IPS DF 6.9 (cell line): ENCODE measurements around the gene CFAP58.

ENCODE experiments used
- DNase-seq: peaks from one replicate; pipeline ENCODE4 v3.0.0-alpha.2; 2013; ENCODE audit warnings: low read depth, low spot score
- H3K27ac ChIP-seq: one replicate; pipeline ENCODE4 v1.5.1; 2013; ENCODE audit warnings: low read length, control low read depth
- H3K27me3 ChIP-seq: 2 replicates; pipeline ENCODE4 v1.6.1; 2013; ENCODE audit warnings: mild to moderate bottlenecking, low read length; ENCODE audit not compliant: control insufficient read depth, insufficient read depth
- H3K36me3 ChIP-seq: 2 replicates; pipeline ENCODE4 v1.6.1; 2013; ENCODE audit warnings: low read length; ENCODE audit not compliant: control insufficient read depth, insufficient read depth
- H3K4me1 ChIP-seq: 2 replicates; pipeline ENCODE4 v1.6.1; 2013; ENCODE audit warnings: low read length; ENCODE audit not compliant: control insufficient read depth, insufficient read depth
- H3K4me3 ChIP-seq: 2 replicates; pipeline ENCODE4 v1.5.1; 2013; ENCODE audit warnings: mild to moderate bottlenecking, low read length
- H3K9me3 ChIP-seq: 2 replicates; pipeline ENCODE4 v1.6.1; 2013; ENCODE audit warnings: low read length, inconsistent platforms; ENCODE audit not compliant: control insufficient read depth, insufficient read depth
- WGBS: extraction: QIAGEN DNeasy Blood & Tissue Kit; methylation state at CpG from one replicate; pipeline ENCODE4 v1.1.7; 2013; ENCODE audit warnings: mixed read lengths, missing lambda C conversion rate; ENCODE audit not compliant: insufficient read length, insufficient coverage; 5-methylcytosine and 5-hydroxymethylcytosine counted together

Gene CFAP58

DNA sequence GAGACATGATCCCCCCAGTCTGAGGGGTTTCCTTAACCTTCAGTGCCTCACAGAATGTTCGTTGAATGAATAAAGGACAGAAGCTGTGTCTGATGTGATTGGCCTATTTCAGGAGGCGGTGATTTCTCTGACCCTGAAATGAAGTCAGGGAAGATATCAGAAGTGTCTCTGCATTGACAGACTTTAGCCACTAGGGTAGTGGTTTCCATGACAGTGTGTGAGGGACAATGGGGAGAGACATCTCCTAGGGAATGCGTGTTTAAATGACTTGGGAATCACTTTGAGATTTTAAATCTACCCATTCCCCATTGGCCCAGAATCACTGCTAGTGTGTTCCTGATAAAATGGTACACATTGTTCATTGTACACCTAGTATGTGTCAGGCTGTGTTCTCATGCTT, 132.0 kb downstream of the CFAP58 start:
- Histone ChIP-seq H3K4me1 (no peaks in the 10 kb centered on the region), H3K4me3 (no peak overlapping the region), H3K9me3 (no peaks in the 10 kb centered on the region), H3K36me3 (no peaks in the 10 kb centered on the region), H3K27me3 (no peaks in the 10 kb centered on the region), H3K27ac (no peak overlapping the region)
- DNase-seq: no peak
- no CpG with 5 or more reads among the region's 3 CpGs for WGBS

DNA sequence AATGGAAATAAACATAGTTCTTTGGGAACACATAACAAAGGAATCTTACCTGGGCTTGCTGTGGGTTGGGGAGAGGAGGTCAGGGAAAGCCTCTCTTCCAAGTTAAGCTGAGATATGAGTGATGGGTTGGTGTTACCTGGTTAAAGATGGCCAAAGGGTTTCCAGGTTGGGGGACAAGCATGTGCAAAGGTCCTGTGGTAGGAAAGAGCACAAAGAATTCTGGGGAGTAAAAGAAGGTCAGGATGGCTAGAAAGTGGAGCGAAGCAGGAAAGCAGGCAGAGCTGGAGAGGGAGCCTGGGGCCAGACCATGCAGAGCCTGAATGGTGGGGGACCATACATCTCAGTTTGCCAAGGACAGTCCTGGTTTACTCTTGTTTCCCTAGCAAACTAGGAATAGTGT, 133.2 kb downstream of the CFAP58 start:
- no peaks in the 10 kb centered on the region for H3K36me3 ChIP-seq
- WGBS: no CpG with 5 or more reads among the region's 1 CpG
- no peaks in the 10 kb centered on the region for H3K9me3 ChIP-seq
- H3K27me3 ChIP-seq: no peaks in the 10 kb centered on the region
- no peak for DNase-seq
- no peaks in the 10 kb centered on the region for H3K4me1 ChIP-seq
- H3K4me3 ChIP-seq: no peak overlapping the region
- H3K27ac ChIP-seq: no peak overlapping the region

DNA sequence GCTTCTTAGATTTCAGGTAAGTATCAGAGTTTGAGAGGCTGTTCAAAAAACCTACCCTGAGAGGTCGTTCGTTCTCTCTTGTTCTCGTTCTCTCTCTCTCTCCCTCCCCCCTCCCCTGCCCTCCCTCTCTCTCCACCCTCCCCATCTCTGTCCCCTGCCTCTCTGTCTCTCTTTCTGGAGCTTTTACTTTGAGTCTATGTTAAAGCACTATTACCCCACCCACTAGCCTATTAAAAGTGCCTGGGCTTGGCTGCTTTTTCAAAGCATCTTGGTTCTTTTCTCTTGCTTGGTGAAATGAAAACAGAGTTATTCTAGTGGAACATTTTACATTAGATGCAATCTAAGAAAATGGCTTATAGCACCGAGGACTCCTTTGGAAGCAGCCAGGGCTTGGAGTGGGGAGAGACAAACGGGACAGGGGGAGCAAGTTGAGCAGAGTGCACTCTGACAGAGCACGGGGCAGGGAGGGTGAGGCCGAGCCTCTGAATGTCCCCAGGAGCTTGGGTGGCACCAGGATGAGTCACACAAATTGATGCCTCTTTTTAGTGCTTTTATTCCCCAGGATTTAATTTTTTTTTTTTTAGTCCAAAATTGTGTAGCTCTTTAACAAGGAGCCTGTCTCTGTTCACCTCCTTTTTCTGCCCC, 134.3 kb downstream of the CFAP58 start:
- Histone ChIP-seq H3K4me3 (no peak overlapping the region), H3K27me3 (no peaks in the 10 kb centered on the region), H3K27ac (no peak overlapping the region), H3K4me1 (no peaks in the 10 kb centered on the region), H3K36me3 (no peaks in the 10 kb centered on the region), H3K9me3 (no peaks in the 10 kb centered on the region)
- no peak for DNase-seq
- no CpG with 5 or more reads among the region's 7 CpGs for WGBS

DNA sequence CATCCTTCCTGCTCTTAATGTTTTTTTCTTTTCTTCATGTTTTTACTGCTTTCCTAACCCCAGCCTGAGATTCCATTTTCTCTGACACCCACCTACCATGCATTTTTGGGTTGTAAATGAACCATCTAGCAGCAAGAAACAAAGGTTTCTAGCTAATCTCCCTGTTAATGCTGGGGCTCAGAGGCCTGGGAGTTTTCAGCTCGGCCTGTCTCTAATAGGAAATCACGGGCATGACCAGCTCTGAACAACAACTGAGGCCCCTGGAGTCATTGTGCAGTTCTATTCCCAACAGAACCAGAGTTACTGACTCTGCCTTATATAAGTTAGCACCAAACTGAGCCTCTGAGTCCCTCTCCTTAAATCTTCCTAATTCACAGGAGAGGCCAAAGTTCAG, 134.8 kb downstream of the CFAP58 start:
- WGBS: no CpG with 5 or more reads among the region's 2 CpGs
- Histone ChIP-seq H3K27me3 (no peaks in the 10 kb centered on the region), H3K36me3 (no peaks in the 10 kb centered on the region), H3K4me3 (no peak overlapping the region), H3K4me1 (no peaks in the 10 kb centered on the region), H3K27ac (no peak overlapping the region), H3K9me3 (no peaks in the 10 kb centered on the region)
- DNase-seq: no peak

DNA sequence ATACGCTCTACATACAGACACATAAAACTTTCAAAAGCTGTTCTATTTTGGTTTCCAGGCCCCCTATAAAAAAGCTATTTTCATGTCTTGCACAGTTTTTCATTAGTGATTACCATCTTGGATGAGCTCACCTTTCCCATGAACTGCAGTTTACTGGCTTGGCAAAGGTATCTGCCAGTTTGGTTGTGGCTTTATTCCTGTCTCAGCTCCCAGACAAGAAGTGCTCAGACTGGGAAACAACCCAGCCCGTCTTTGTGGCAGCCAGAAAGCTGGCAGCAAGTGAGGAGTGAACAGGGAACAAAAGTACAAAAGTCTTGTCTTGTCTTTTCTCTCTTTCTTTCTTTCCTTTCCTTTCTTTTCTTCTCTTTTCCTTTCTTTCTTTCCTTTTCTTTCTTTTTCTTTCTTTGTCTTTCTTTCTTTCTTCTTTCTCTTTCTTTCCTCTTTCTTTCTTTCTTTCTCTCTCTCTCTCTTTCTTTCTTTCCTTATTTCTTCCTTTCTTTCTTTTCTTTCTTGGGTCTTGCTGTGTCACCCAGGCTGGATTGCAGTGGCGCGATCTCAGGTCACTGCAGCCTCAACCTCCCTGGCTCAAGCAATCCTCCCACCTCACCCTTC, 138.8 kb downstream of the CFAP58 start:
- no peak overlapping the region for H3K4me3 ChIP-seq
- H3K9me3 ChIP-seq: no peaks in the 10 kb centered on the region
- no peaks in the 10 kb centered on the region for H3K4me1 ChIP-seq
- no CpG with 5 or more reads among the region's 4 CpGs for WGBS
- no peaks in the 10 kb centered on the region for H3K36me3 ChIP-seq
- H3K27me3 ChIP-seq: no peaks in the 10 kb centered on the region
- H3K27ac ChIP-seq: no peak overlapping the region
- no peak for DNase-seq

DNA sequence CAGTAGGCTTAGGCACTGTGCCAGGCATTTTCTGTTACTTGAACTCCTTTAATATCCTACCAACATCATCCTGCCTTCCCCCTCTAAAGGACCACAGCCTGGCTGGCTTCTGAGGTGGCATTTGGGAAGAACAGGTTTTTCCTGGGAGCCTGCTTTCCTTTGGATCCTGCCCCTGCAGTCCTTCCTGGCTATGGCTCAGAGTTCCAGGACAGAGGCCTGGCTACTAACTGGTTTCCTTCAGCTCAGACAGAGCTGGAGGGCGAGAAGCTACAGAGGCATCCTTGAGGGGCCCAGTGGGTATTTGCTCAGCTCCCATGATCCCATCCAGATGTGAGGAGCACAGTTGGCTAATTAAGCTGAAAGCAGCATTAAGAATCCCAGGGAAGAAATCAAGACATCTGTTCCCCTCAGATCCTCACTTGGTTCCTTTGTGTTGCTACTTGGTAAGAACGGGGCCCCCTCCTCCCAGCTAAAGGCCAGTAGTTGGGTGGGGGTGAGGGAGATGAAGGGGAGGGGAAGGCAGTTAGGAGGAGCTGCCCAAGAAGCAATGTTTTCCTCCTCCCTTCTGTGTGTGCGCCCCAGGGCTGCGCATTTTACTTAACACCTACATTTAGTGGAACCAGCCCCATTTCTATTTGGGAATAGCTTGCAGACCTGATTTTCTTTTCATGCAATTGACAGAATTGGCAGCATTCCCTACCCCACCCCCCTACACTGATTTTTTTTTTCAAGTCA, 144.9 kb downstream of the CFAP58 start:
- no peak overlapping the region for H3K4me3 ChIP-seq
- H3K9me3 ChIP-seq: no peaks in the 10 kb centered on the region
- WGBS: no CpG with 5 or more reads among the region's 4 CpGs
- no peak overlapping the region for H3K27ac ChIP-seq
- no peak for DNase-seq
- H3K4me1 ChIP-seq: peaks cover 2% of the 10 kb centered on the region; the same call in 1 of the 2 replicates
- H3K36me3 ChIP-seq: no peaks in the 10 kb centered on the region
- H3K27me3 ChIP-seq: no peaks in the 10 kb centered on the region

DNA sequence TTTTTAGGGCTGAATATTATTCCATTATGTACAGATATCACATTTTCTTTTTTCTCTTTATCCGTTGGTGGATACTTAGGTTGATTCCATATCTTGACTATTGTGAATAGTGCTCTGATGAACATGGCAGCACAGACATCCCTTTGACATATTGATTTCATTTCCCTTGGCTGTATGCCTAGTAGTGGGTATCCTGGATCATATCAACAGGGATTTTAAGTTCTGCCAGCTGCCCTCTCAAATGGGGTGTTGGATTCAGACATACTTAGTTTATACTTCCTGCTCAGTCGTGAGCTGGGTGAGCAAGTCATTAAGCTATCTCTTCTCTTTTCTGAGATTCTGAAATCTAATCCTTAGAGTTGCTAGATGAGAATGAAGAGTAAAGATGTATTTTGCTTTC, 147.8 kb downstream of the CFAP58 start:
- Histone ChIP-seq H3K27ac (no peak overlapping the region), H3K27me3 (no peaks in the 10 kb centered on the region), H3K4me3 (no peak overlapping the region), H3K36me3 (no peaks in the 10 kb centered on the region), H3K9me3 (no peaks in the 10 kb centered on the region), H3K4me1 (peaks cover 2% of the 10 kb centered on the region; the same call in 1 of the 2 replicates)
- no peak for DNase-seq
- no CpG with 5 or more reads among the region's 2 CpGs for WGBS

DNA sequence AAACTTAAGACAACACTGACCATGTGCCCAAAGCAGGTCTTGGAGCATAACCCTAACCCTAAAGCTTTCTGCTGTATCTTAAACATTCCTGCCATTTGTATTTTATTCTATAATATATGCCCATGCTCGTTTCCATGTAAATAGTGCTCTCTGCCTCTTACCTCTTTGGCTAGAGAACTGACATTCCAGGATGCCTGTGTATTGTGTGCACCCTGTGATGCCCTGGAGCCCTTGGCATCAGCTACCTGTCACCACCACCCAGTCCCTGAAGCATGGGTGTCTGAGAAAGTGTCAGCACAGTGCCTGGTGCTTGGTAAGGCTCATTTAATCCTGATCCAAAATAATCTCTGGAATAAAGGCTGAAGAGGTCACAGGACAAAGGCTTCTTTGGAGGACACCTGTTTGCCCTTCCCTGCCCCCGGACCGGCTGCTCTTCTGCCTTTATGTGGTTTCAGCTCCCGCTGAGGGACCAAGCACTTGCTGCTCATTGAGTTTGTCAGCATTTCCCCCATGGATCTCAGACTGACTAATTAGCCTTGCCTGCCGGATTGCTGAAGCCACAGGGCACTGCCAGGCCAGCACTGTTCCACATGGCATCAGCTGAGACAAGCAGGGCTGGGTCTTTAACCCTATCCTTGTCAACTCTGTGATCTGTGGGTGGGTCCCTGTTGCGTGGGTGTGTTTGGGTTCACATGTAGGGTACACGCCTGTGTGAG, 148.4 kb downstream of the CFAP58 start:
- peaks cover 2% of the 10 kb centered on the region; the same call in 1 of the 2 replicates for H3K4me1 ChIP-seq
- WGBS: no CpG with 5 or more reads among the region's 7 CpGs

DNA sequence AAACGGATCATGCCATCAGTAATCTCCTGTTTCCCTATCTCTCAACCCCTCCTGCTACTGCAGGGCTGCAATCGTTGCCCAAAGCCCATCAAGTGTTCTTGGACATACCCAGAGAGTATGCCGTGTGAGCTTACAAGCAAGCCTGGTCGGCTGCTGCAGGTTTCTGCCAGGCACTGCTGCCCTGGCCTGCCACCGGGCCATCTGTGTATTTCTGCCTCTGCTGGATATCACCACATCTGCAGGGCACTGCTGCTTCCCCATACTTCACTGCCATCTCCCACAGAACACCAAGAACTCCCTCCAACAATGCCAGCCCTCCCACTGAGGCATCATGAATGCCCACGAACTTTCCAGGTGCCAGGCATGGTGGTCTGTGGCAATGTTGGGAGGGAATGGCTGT, 149.3 kb downstream of the CFAP58 start:
- Histone ChIP-seq H3K36me3 (no peaks in the 10 kb centered on the region), H3K4me1 (peaks cover 2% of the 10 kb centered on the region; the same call in 1 of the 2 replicates), H3K4me3 (no peak overlapping the region), H3K27ac (no peak overlapping the region), H3K9me3 (no peaks in the 10 kb centered on the region), H3K27me3 (no peaks in the 10 kb centered on the region)
- no CpG with 5 or more reads among the region's 6 CpGs for WGBS
- no peak for DNase-seq

More for the DNA sequence above, 148.4 kb downstream of the CFAP58 start:
- Histone ChIP-seq H3K27me3 (no peaks in the 10 kb centered on the region), H3K36me3 (no peaks in the 10 kb centered on the region), H3K4me3 (no peak overlapping the region), H3K9me3 (no peaks in the 10 kb centered on the region), H3K27ac (no peak overlapping the region)
- DNase-seq: no peak
